Osteoblast (primary cell): ENCODE measurements around the gene EXO1. TPM values are rescaled to one million over a fixed set of nuclear protein-coding genes. Genes with fewer than 3 reads are reported as not detected.

Experiments
- DNase-seq: peaks from one replicate; pipeline ENCODE4 v3.0.0; 2011; ENCODE audit warnings: low spot score, mixed read lengths; ENCODE audit not compliant: insufficient read length; ENCODE audit errors: missing footprints
- H2AFZ ChIP-seq: 2 replicates; pipeline ENCODE4 v1.6.0; 2011; ENCODE audit warnings: mild to moderate bottlenecking, low read length
- H3K27ac ChIP-seq: 2 replicates; pipeline ENCODE4 v1.5.1; 2011; ENCODE audit warnings: mild to moderate bottlenecking, low read depth, low read length, moderate library complexity
- H3K27me3 ChIP-seq: 2 replicates; pipeline ENCODE4 v1.6.0; 2012; ENCODE audit warnings: mild to moderate bottlenecking, control low read depth, inconsistent platforms, low read length, moderate library complexity; ENCODE audit not compliant: insufficient read depth
- H3K36me3 ChIP-seq: 2 replicates; pipeline ENCODE4 v1.5.1; 2011; ENCODE audit warnings: mild to moderate bottlenecking, low read length, control low read depth, moderate library complexity; ENCODE audit not compliant: insufficient read depth
- H3K4me1 ChIP-seq: 2 replicates; pipeline ENCODE4 v1.5.1; 2011; ENCODE audit warnings: mild to moderate bottlenecking, low read length, control low read depth, moderate library complexity; ENCODE audit not compliant: insufficient read depth
- H3K4me2 ChIP-seq: 2 replicates; pipeline ENCODE4 v1.6.0; 2011; ENCODE audit warnings: mild to moderate bottlenecking, low read length; ENCODE audit not compliant: insufficient read depth
- H3K4me3 ChIP-seq: fragments of 200-600 bp; sonication (generic); 3 replicates; pipeline ENCODE4 v1.5.1; 2012; ENCODE audit warnings: mild to moderate bottlenecking, low read length, inconsistent platforms; ENCODE audit not compliant: insufficient read depth
- H3K79me2 ChIP-seq: 2 replicates; pipeline ENCODE4 v1.6.0; 2012; ENCODE audit warnings: mild to moderate bottlenecking, low read length, control low read depth, inconsistent platforms; ENCODE audit not compliant: insufficient read depth
- H3K9me3 ChIP-seq: 2 replicates; pipeline ENCODE4 v1.5.1; 2011; ENCODE audit warnings: low read depth, low read length, control low read depth
- H4K20me1 ChIP-seq: 2 replicates; pipeline ENCODE4 v1.6.0; 2012; ENCODE audit warnings: mild to moderate bottlenecking, low read length, control low read depth; ENCODE audit not compliant: insufficient read depth
- CTCF ChIP-seq: IDR thresholded peaks from 2 replicates; pipeline ENCODE4 v1.5.1; 2011; ENCODE audit warnings: mild to moderate bottlenecking, low read depth, low read length, moderate library complexity; ENCODE audit errors: extremely low read depth
- total RNA-seq: library from RNA; depleted of rRNA; stranded (reverse); fragments of >200 nt; gene quantifications from 2 replicates; pipeline ENCODE4 v1.2.3, GENCODE V29; 2012

Gene EXO1
- total RNA-seq, 1 donor, result 1.8 TPM

DNA sequence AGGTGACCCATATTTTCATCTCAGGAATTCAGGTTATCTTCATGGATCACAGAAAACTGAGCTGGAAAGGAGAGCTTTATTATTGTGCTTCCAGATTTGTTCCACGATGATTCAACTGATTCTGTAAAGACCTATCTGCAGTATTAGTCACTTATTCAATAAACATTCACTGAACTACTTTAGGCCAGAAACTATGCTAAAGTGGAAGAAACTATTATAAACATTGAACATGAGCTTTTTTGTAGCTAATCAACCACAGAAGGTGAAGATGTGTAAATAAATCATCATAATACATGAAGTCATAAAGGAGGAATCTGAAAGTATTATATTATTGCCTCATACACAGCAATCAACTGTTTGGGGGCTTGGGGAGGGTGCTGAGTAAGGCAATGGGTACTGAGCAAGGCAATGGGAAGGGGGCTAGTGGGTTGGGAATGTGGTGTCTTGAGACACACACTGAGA is 30.6 kb upstream of the EXO1 start:
- no peaks in the 10 kb centered on the region for H3K79me2 ChIP-seq
- no peak overlapping the region for H3K4me3 ChIP-seq
- no peak for TF ChIP-seq CTCF
- DNase-seq, result peak; percentile 81
- peaks cover 14% of the 10 kb centered on the region for H3K4me1 ChIP-seq
- no peaks in the 10 kb centered on the region for H3K9me3 ChIP-seq
- H3K36me3 ChIP-seq, result no peaks in the 10 kb centered on the region
- peak overlapping the region; percentile 39 for H3K4me2 ChIP-seq
- H3K27me3 ChIP-seq, result peaks cover 3% of the 10 kb centered on the region
- peak overlapping the region; percentile 36 for H3K27ac ChIP-seq
- no peaks in the 10 kb centered on the region for H4K20me1 ChIP-seq
- no peak overlapping the region for H2AFZ ChIP-seq

DNA sequence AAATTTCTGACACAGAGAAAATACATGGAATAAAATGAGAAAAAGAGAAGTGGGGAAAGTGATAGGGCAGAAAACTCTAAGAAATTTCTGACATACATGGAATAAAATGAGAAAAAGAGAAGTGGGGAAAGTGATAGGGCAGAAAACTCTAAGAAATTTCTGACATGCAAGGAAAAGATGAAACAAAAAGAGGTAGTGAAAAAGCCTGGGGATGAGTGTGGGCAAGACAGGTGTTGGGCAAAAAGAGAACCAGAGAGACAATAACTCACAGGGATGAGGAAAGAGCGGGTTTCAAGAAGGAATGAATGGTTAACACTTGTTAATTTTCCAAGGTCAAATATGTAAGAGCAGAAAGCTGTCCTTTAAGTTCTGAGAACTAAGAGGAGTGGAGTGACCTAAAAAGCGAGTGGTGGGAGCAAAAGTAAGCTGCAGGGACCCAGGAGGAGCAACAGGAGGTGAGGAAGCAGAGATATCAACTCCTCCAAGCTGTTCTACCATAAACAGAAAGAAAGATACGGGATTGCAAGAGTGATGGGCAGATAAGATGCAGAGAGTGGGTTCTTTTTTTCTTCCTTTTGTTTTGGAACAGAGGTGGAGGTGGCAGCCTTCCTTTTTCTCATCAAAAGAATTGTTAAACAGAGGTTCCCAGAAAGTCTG is 29.9 kb upstream of the EXO1 start:
- Histone ChIP-seq H3K27ac (no peak overlapping the region), H3K9me3 (no peaks in the 10 kb centered on the region), H3K79me2 (no peaks in the 10 kb centered on the region), H4K20me1 (no peaks in the 10 kb centered on the region), H3K4me3 (no peak overlapping the region), H3K4me2 (no peak overlapping the region), H2AFZ (no peak overlapping the region), H3K4me1 (peaks cover 14% of the 10 kb centered on the region), H3K36me3 (no peaks in the 10 kb centered on the region), H3K27me3 (peaks cover 3% of the 10 kb centered on the region)
- DNase-seq, result no peak
- no peak for TF ChIP-seq CTCF

DNA sequence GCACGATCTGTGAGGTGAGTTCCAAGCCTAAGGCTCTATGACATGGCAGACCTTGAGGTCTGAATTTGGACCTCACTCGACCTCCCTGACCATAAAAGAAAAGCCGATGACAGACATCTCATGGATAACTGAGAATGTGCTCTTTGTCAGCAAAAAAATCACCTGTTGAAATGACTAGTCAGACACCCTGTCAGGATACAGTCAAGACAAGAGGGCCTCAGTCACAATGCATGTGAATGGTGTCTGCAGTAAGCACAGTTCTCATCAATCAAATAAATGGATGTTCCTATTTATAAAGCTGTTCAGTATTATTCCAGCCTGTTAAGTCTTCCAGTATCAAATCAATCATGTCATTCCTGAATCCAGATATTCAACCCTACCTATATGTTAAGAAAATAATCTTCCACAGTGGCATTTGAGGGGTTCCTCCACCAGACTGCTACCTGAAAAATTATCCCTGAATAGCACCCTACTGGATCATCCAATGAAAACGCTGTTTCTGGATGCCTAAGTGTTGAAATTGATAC is 28.6 kb upstream of the EXO1 start:
- H3K4me3 ChIP-seq, result no peak overlapping the region
- peaks cover 3% of the 10 kb centered on the region for H3K27me3 ChIP-seq
- H3K4me1 ChIP-seq, result peaks cover 14% of the 10 kb centered on the region
- H4K20me1 ChIP-seq, result no peaks in the 10 kb centered on the region
- no peak overlapping the region for H3K27ac ChIP-seq
- no peak overlapping the region for H3K4me2 ChIP-seq
- no peaks in the 10 kb centered on the region for H3K9me3 ChIP-seq
- no peak for TF ChIP-seq CTCF
- no peaks in the 10 kb centered on the region for H3K79me2 ChIP-seq
- H3K36me3 ChIP-seq, result no peaks in the 10 kb centered on the region
- DNase-seq, result no peak
- H2AFZ ChIP-seq, result no peak overlapping the region

GRCh38 chr1:241821363-241821762 is 26.6 kb upstream of the EXO1 start:
- Histone ChIP-seq H3K27me3 (peaks cover 3% of the 10 kb centered on the region), H4K20me1 (no peaks in the 10 kb centered on the region), H2AFZ (no peak overlapping the region), H3K27ac (no peak overlapping the region), H3K79me2 (no peaks in the 10 kb centered on the region), H3K9me3 (no peaks in the 10 kb centered on the region), H3K36me3 (no peaks in the 10 kb centered on the region), H3K4me2 (no peak overlapping the region), H3K4me3 (no peak overlapping the region), H3K4me1 (peaks cover 14% of the 10 kb centered on the region)
- no peak for TF ChIP-seq CTCF
- no peak for DNase-seq
